ENCODE measurements around the gene SGIP1. TPM values are rescaled to one million over a fixed set of nuclear protein-coding genes. Genes with fewer than 3 reads are reported as not detected.
A peak's percentile ranks its signal among the peaks of the same experiment; 100 is the strongest.
"Not testable (repeated sequence)": the region's sequence is repeated elsewhere in the genome, so short reads cannot be mapped to it uniquely, and the experiment has no call there.

SGIP1 gene
- total and polyA plus RNA-seq, 4 donors = 24.0 to 66.7 (median 46.2) TPM

- not testable (repeated sequence) for H3K27me3 ChIP-seq (ENCODE audit: control insufficient read depth, insufficient read depth, low read length)
Measured at GRCh38 chr1:66728716-66729115, 194.8 kb downstream of the SGIP1 start.

GRCh38 chr1:66729119-66729518, 195.2 kb downstream of the SGIP1 start:
- H3K36me3 ChIP-seq (ENCODE audit: control insufficient read depth, insufficient read depth, low read length) = no peaks in the 10 kb centered on the region
- no peaks in the 10 kb centered on the region for H3K27me3 ChIP-seq (ENCODE audit: control insufficient read depth, insufficient read depth, low read length)
- DNase-seq (ENCODE audit: low read depth in 4 of 6, low spot score in 6 of 6) = no peak
- no peaks in the 10 kb centered on the region for H3K9me3 ChIP-seq (ENCODE audit: control insufficient read depth, insufficient read depth, low read length)
- no CpG with 5 or more reads among the region's 6 CpGs for WGBS (ENCODE audit: insufficient coverage)
- no peak overlapping the region for H3K27ac ChIP-seq (ENCODE audit: low read depth, low read length)
- no peak overlapping the region for H3K4me3 ChIP-seq (ENCODE audit: low read depth, low read length)
- no peaks in the 10 kb centered on the region for H3K4me1 ChIP-seq (ENCODE audit: control insufficient read depth, insufficient read depth, low read length)

More at GRCh38 chr1:66728716-66729115, 194.8 kb downstream of the SGIP1 start:
- H3K9me3 ChIP-seq (ENCODE audit: control insufficient read depth, insufficient read depth, low read length); DNase-seq (ENCODE audit: low read depth in 4 of 6, low spot score in 6 of 6); H3K27ac ChIP-seq (ENCODE audit: low read depth, low read length); H3K36me3 ChIP-seq (ENCODE audit: control insufficient read depth, insufficient read depth, low read length); H3K4me3 ChIP-seq (ENCODE audit: low read depth, low read length); H3K4me1 ChIP-seq (ENCODE audit: control insufficient read depth, insufficient read depth, low read length): not testable (repeated sequence)

- Histone ChIP-seq H3K4me3 (ENCODE audit: low read depth, low read length) (no peak overlapping the region), H3K27me3 (ENCODE audit: control insufficient read depth, insufficient read depth, low read length) (no peaks in the 10 kb centered on the region), H3K9me3 (ENCODE audit: control insufficient read depth, insufficient read depth, low read length) (no peaks in the 10 kb centered on the region), H3K27ac (ENCODE audit: low read depth, low read length) (no peak overlapping the region), H3K36me3 (ENCODE audit: control insufficient read depth, insufficient read depth, low read length) (no peaks in the 10 kb centered on the region), H3K4me1 (ENCODE audit: control insufficient read depth, insufficient read depth, low read length) (no peaks in the 10 kb centered on the region)
- WGBS (ENCODE audit: insufficient coverage) = no CpG with 5 or more reads among the region's 3 CpGs
- DNase-seq (ENCODE audit: low read depth in 4 of 6, low spot score in 6 of 6) = no peak
Measured at GRCh38 chr1:66729523-66729922, 195.6 kb downstream of the SGIP1 start.

GRCh38 chr1:66730462-66730861, 196.5 kb downstream of the SGIP1 start:
- no peak for DNase-seq (ENCODE audit: low read depth in 4 of 6, low spot score in 6 of 6)
- no peaks in the 10 kb centered on the region for H3K9me3 ChIP-seq (ENCODE audit: control insufficient read depth, insufficient read depth, low read length)
- WGBS (ENCODE audit: insufficient coverage) = 72% methylated on average over 2 of the region's 2 CpGs
- H3K27me3 ChIP-seq (ENCODE audit: control insufficient read depth, insufficient read depth, low read length) = no peaks in the 10 kb centered on the region
- H3K36me3 ChIP-seq (ENCODE audit: control insufficient read depth, insufficient read depth, low read length) = no peaks in the 10 kb centered on the region
- no peak overlapping the region for H3K4me3 ChIP-seq (ENCODE audit: low read depth, low read length)
- H3K27ac ChIP-seq (ENCODE audit: low read depth, low read length) = no peak overlapping the region
- no peaks in the 10 kb centered on the region for H3K4me1 ChIP-seq (ENCODE audit: control insufficient read depth, insufficient read depth, low read length)

- H3K27ac ChIP-seq (ENCODE audit: low read depth, low read length) = no peak overlapping the region
- no peaks in the 10 kb centered on the region for H3K9me3 ChIP-seq (ENCODE audit: control insufficient read depth, insufficient read depth, low read length)
- peak in 1 of 6 donors; percentile 31 for DNase-seq (ENCODE audit: low read depth in 4 of 6, low spot score in 6 of 6)
- no peak overlapping the region for H3K4me3 ChIP-seq (ENCODE audit: low read depth, low read length)
- H3K27me3 ChIP-seq (ENCODE audit: control insufficient read depth, insufficient read depth, low read length) = no peaks in the 10 kb centered on the region
- H3K4me1 ChIP-seq (ENCODE audit: control insufficient read depth, insufficient read depth, low read length) = no peaks in the 10 kb centered on the region
- no peaks in the 10 kb centered on the region for H3K36me3 ChIP-seq (ENCODE audit: control insufficient read depth, insufficient read depth, low read length)
- WGBS (ENCODE audit: insufficient coverage) = 89% methylated on average over 3 of the region's 4 CpGs
Measured at GRCh38 chr1:66731170-66731865, 197.4 kb downstream of the SGIP1 start.

GRCh38 chr1:66732407-66733166, 198.6 kb downstream of the SGIP1 start:
- Histone ChIP-seq H3K9me3 (ENCODE audit: control insufficient read depth, insufficient read depth, low read length) (no peaks in the 10 kb centered on the region), H3K27me3 (ENCODE audit: control insufficient read depth, insufficient read depth, low read length) (no peaks in the 10 kb centered on the region), H3K4me1 (ENCODE audit: control insufficient read depth, insufficient read depth, low read length) (no peaks in the 10 kb centered on the region), H3K4me3 (ENCODE audit: low read depth, low read length) (no peak overlapping the region), H3K27ac (ENCODE audit: low read depth, low read length) (no peak overlapping the region), H3K36me3 (ENCODE audit: control insufficient read depth, insufficient read depth, low read length) (no peaks in the 10 kb centered on the region)
- no peak for DNase-seq (ENCODE audit: low read depth in 4 of 6, low spot score in 6 of 6)
- no CpG with 5 or more reads among the region's 1 CpG for WGBS (ENCODE audit: insufficient coverage)

- no peaks in the 10 kb centered on the region for H3K27me3 ChIP-seq (ENCODE audit: control insufficient read depth, insufficient read depth, low read length)
- H3K4me3 ChIP-seq (ENCODE audit: low read depth, low read length) = no peak overlapping the region
- H3K9me3 ChIP-seq (ENCODE audit: control insufficient read depth, insufficient read depth, low read length) = no peaks in the 10 kb centered on the region
- H3K4me1 ChIP-seq (ENCODE audit: control insufficient read depth, insufficient read depth, low read length) = no peaks in the 10 kb centered on the region
- H3K27ac ChIP-seq (ENCODE audit: low read depth, low read length) = no peak overlapping the region
- H3K36me3 ChIP-seq (ENCODE audit: control insufficient read depth, insufficient read depth, low read length) = no peaks in the 10 kb centered on the region
- DNase-seq (ENCODE audit: low read depth in 4 of 6, low spot score in 6 of 6) = no peak
- no CpG with 5 or more reads among the region's 7 CpGs for WGBS (ENCODE audit: insufficient coverage)
Measured at GRCh38 chr1:66733348-66734017, 199.5 kb downstream of the SGIP1 start.

GRCh38 chr1:66734531-66734930, 200.6 kb downstream of the SGIP1 start:
- WGBS (ENCODE audit: insufficient coverage) = 100% methylated on average over 1 of the region's 6 CpGs
- H3K4me1 ChIP-seq (ENCODE audit: control insufficient read depth, insufficient read depth, low read length); H3K4me3 ChIP-seq (ENCODE audit: low read depth, low read length); H3K36me3 ChIP-seq (ENCODE audit: control insufficient read depth, insufficient read depth, low read length); H3K27ac ChIP-seq (ENCODE audit: low read depth, low read length); H3K9me3 ChIP-seq (ENCODE audit: control insufficient read depth, insufficient read depth, low read length); DNase-seq (ENCODE audit: low read depth in 4 of 6, low spot score in 6 of 6); H3K27me3 ChIP-seq (ENCODE audit: control insufficient read depth, insufficient read depth, low read length): not testable (repeated sequence)

- Histone ChIP-seq H3K27ac (ENCODE audit: low read depth, low read length) (no peak overlapping the region), H3K27me3 (ENCODE audit: control insufficient read depth, insufficient read depth, low read length) (no peaks in the 10 kb centered on the region), H3K9me3 (ENCODE audit: control insufficient read depth, insufficient read depth, low read length) (no peaks in the 10 kb centered on the region), H3K36me3 (ENCODE audit: control insufficient read depth, insufficient read depth, low read length) (peaks cover 2% of the 10 kb centered on the region), H3K4me1 (ENCODE audit: control insufficient read depth, insufficient read depth, low read length) (no peaks in the 10 kb centered on the region), H3K4me3 (ENCODE audit: low read depth, low read length) (no peak overlapping the region)
- DNase-seq (ENCODE audit: low read depth in 4 of 6, low spot score in 6 of 6) = no peak
- no CpG with 5 or more reads among the region's 2 CpGs for WGBS (ENCODE audit: insufficient coverage)
Measured at GRCh38 chr1:66737836-66738235, 203.9 kb downstream of the SGIP1 start.

Measured in spinal cord (tissue), 10 donors.